Medulla oblongata (tissue), 1 donor: Measurements from ENCODE around the gene PTBP1.

Source experiments
- DNase-seq: peaks from one replicate; pipeline ENCODE4 v3.0.0-alpha.2; 2015; ENCODE audit errors: extremely low spot score

The PTBP1 gene

GRCh38 chr19:797528-798414 is 519 bp downstream of the PTBP1 start:
- peak; percentile 79 for DNase-seq

GRCh38 chr19:798415-799075 is 1.3 kb downstream of the PTBP1 start:
- no peak for DNase-seq

- DNase-seq = no peak
Observed at GRCh38 chr19:799076-799881, 2.0 kb downstream of the PTBP1 start.

GRCh38 chr19:800360-801029 is 3.2 kb downstream of the PTBP1 start:
- DNase-seq = no peak

GRCh38 chr19:801030-801860 is 4.0 kb downstream of the PTBP1 start:
- no peak for DNase-seq

DNA sequence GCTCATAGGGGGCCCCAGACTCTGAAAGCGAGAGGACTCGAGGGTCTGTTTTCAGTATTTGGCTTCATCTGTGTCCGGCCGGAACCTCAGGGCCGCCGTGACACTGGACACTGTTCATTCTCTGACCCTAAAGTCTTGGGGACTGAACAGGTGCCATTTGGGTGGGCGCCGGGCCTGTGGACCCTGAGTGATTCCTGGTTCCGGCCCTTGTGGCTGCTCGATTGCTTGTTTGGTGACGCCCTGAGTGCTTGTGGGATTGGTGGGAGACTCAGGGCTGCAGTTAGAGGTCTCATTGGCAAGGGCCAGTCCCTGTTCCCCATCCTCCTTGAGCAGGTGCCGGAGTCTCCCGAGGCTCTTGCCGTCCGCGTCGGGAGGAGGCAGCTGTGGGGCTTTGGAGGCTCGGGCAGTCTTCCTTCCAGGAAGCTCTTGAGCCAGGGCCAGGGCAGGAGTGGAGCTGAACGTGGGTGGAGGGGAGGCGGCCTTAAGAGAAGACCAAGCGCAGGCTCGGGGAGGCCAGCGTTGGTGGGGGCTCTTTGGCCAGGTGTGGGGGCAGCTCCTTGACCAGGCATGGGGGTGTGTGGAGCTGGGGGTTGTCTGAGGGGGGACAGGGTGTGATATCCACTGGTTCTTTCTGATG is 4.7 kb downstream of the PTBP1 start:
- DNase-seq = no peak

- no peak for DNase-seq
Observed at GRCh38 chr19:802498-803098, 5.3 kb downstream of the PTBP1 start.

DNA sequence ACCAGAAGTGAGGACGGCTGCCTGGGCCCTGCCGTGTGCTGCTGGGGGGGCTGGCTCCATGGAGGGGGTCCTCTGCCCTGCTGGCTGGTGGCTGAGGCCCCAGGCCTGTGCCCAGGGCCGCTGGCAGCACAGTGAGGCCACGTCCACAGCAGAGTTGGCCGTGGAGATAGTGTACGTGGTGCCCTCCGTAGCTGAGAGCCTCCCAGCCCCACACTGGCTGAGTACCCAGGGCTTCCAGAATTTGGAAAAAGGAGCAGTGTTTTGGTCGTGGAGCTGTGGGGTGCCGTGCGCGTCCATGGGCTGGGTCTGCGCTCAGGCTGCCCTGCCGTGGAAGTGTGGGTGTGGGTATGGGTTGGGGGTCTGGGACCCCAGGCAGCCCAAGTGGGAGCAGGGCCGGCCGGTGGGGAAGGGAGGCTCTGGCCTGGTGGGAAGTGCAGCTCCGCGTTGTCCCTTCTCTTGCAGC is 5.9 kb downstream of the PTBP1 start:
- DNase-seq = no peak

DNA sequence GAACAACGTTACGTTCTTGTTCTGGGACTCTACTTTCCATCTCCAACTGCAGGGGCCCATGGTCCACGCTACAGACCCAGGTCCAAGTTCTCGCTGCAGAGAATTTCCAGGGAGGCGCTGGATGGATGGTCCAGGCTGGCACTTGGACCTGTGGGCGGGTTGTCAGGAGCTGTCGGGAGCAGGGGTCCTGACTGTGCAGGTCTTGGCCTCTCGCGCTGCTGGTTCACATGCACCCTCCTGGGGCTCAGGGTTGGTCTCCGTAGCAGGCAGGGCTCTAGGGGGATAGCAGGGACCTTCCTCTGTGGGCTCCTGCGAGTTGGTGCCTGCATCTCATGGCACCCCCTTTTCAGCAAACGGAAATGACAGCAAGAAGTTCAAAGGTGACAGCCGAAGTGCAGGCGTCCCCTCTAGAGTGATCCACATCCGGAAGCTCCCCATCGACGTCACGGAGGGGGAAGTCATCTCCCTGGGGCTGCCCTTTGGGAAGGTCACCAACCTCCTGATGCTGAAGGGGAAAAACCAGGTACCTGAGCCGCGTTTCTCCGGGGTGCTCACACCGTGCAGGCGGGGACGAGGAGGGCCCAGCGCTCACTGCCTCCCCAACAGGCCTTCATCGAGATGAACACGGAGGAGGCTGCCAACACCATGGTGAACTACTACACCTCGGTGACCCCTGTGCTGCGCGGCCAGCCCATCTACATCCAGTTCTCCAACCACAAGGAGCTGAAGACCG is 6.6 kb downstream of the PTBP1 start:
- DNase-seq = no peak

DNA sequence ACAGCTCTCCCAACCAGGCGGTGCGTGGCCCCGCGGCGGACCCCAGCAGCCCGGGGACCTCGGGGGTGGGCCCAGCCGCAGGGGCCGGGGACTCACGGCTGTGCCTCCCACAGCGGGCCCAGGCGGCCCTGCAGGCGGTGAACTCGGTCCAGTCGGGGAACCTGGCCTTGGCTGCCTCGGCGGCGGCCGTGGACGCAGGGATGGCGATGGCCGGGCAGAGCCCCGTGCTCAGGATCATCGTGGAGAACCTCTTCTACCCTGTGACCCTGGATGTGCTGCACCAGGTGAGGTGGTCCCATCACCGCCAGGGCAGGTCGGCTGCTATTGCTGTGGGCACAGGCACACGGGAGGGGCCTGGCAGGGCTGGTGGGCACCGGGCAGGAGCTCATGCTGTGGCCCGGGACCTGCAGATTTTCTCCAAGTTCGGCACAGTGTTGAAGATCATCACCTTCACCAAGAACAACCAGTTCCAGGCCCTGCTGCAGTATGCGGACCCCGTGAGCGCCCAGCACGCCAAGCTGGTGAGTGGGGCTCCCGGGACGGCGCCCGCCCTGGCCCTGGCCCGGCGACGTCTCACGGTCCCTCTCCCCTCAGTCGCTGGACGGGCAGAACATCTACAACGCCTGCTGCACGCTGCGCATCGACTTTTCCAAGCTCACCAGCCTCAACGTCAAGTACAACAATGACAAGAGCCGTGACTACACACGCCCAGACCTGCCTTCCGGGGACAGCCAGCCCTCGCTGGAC is 7.3 kb downstream of the PTBP1 start:
- no peak for DNase-seq

DNA sequence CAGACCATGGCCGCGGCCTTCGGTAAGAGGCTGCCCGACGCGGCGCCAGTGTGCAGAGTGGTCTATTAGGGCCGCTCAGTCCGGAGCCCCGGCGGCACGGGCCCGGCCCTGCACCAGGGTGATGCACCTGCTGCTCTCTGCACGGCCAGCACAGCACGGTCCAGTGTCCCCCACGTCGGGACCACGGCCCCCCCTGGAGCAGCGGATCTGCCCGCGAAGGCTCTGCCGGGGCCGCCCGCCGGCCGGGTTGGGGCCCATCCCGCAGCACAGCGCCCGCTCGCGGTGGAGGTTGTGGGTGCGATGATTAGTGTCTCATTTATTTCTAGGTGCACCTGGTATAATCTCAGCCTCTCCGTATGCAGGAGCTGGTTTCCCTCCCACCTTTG is 7.9 kb downstream of the PTBP1 start:
- no peak for DNase-seq

DNA sequence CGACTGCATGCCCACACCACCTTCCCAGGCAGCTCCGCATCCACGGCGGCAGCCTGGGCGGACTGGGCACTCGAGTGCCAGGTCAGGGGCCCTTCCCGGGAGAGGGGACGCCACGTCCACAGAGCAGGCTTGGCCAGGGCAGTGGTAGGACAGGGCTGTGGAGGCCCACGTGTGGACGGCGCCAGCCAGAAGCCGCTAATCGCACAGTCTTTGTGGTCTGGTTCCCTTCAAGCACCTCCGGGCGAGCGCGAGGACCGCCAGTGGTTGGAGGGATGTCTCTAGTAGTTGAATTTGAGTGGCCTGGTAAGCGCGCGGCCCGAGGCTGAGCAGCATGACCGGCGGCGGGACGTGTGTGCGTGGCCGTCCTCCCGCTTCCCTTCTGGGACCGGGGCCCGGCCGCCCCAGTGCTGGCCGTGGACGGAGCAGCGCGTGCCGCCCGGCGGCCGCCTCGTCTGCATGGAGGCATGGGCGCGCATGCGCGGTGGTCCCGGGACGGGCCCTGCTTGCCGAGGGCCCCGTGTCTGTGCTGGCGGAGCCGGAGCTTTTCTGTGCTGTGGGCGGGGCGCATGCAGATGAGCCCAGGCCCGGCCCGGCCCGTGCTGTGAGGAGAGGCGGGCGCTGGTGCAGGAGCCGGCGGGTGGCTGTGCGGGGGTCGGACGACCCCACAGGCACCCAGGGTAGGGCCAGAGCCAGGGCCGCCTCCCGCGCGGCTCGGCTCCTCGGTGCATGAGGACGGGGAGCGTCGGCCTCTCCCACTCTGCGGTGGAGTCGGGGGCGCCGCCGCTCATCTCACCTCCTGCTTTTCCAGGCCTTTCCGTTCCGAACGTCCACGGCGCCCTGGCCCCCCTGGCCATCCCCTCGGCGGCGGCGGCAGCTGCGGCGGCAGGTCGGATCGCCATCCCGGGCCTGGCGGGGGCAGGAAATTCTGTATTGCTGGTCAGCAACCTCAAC is 8.6 kb downstream of the PTBP1 start:
- no peak for DNase-seq

- no peak for DNase-seq
Observed at GRCh38 chr19:806815-807421, 9.7 kb downstream of the PTBP1 start.

- DNase-seq = no peak
Observed at GRCh38 chr19:807627-808422, 10.6 kb downstream of the PTBP1 start.

GRCh38 chr19:808423-808775 is 11.1 kb downstream of the PTBP1 start:
- DNase-seq = no peak
